Esophagus (tissue), 2 donors: Measurements from ENCODE around the gene CCDC86. TPM values are rescaled to one million over a fixed set of nuclear protein-coding genes. Genes with fewer than 3 reads are reported as not detected.
A peak's percentile ranks its signal among the peaks of the same experiment; 100 is the strongest.

Source experiments
- H3K27ac ChIP-seq, 2 donors: one replicate each; pipeline ENCODE4 v1.5.1; 2013; ENCODE audit warnings: low read depth in 2 of 2, mild to moderate bottlenecking in 2 of 2, inconsistent platforms in 1 of 2, low read length in 1 of 2, moderate library complexity in 1 of 2
- H3K27me3 ChIP-seq, 2 donors: one replicate each; pipeline ENCODE4 v1.6.1; 2013; ENCODE audit warnings: low read length in 2 of 2, control low read depth in 1 of 2, mild to moderate bottlenecking in 1 of 2; ENCODE audit not compliant: insufficient read depth in 2 of 2, control insufficient read depth in 1 of 2
- H3K36me3 ChIP-seq, 2 donors: one replicate each; pipeline ENCODE4 v1.6.1; 2013; ENCODE audit warnings: low read length in 1 of 2; ENCODE audit not compliant: control insufficient read depth in 2 of 2, insufficient read depth in 2 of 2
- H3K4me1 ChIP-seq, 2 donors: one replicate each; pipeline ENCODE4 v1.6.1; 2013; ENCODE audit warnings: low read length in 1 of 2; ENCODE audit not compliant: control insufficient read depth in 2 of 2, insufficient read depth in 2 of 2
- H3K4me3 ChIP-seq, 2 donors: one replicate each; pipeline ENCODE4 v1.5.1; 2013; ENCODE audit warnings: low read length in 2 of 2, mild to moderate bottlenecking in 2 of 2, low read depth in 1 of 2, moderate library complexity in 1 of 2
- H3K9me3 ChIP-seq, 2 donors: one replicate each; pipeline ENCODE4 v1.6.1; 2013; ENCODE audit warnings: mild to moderate bottlenecking in 2 of 2, low read depth in 1 of 2, low read length in 1 of 2, moderate library complexity in 1 of 2; ENCODE audit not compliant: control insufficient read depth in 2 of 2, insufficient read depth in 1 of 2
- WGBS, 2 donors: extraction: QIAGEN DNeasy Blood & Tissue Kit; methylation state at CpG; one replicate each; pipeline ENCODE4 v1.1.7; 2013; 5-methylcytosine and 5-hydroxymethylcytosine counted together
- polyA plus RNA-seq, 2 donors: library from polyadenylated mRNA; stranded (reverse); fragments of 200-250 nt; gene quantifications; one replicate each; pipeline ENCODE4 v1.2.3, GENCODE V29; 2013
- donor health status: healthy with polysubstance abuse.
- donor health status: Bipolar disorder and iron deficiency.

CCDC86 gene
- polyA plus RNA-seq, 2 donors: 9.3 to 18.6 TPM

DNA sequence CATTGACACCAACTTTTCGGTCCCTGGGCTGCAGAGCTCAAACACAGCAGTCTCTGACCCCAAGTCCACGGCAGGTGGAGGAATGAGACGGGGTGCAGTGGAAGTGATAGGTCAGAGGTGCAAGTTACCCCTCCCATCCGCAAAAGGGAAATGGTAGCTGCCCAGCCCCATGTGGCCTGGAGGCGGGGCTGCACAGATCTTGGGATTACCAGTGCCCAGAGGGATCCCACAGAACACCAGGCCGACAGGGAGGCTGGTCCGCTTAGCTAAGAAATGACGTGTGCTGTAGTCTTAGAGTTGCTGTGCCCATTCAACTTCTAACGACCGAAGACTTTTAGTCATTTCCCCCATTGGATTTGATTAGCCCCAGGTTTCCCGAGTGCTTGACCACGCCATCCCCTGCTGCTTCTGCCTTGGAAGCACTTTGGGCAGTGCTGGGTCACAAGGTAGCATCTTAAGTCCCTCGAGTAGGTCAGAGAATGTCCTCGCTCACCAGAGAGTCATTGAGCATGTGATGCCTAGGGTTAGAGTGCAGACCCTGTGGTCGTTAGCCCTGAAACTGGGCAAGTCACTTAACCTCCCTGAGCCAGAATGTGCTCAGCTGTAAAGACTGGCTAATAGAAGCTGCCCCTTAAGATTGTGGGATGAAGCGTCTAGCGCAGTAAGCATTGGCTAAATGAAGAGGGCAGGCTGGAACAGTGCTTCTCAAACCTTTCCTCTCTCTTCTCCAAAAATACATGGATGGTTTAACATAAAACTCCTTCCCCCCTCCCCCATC is 9.6 kb downstream of the CCDC86 start:
- Histone ChIP-seq H3K27ac (no peak overlapping the region), H3K4me1 (no peaks in the 10 kb centered on the region), H3K4me3 (no peak overlapping the region), H3K27me3 (no peaks in the 10 kb centered on the region), H3K36me3 (peaks cover 9 to 46% of the 10 kb centered on the region in 2 donors), H3K9me3 (peaks cover 0 to 8% of the 10 kb centered on the region in 2 donors)
- 89% methylated on average over 17 of the region's 17 CpGs for WGBS, 2 donors

DNA sequence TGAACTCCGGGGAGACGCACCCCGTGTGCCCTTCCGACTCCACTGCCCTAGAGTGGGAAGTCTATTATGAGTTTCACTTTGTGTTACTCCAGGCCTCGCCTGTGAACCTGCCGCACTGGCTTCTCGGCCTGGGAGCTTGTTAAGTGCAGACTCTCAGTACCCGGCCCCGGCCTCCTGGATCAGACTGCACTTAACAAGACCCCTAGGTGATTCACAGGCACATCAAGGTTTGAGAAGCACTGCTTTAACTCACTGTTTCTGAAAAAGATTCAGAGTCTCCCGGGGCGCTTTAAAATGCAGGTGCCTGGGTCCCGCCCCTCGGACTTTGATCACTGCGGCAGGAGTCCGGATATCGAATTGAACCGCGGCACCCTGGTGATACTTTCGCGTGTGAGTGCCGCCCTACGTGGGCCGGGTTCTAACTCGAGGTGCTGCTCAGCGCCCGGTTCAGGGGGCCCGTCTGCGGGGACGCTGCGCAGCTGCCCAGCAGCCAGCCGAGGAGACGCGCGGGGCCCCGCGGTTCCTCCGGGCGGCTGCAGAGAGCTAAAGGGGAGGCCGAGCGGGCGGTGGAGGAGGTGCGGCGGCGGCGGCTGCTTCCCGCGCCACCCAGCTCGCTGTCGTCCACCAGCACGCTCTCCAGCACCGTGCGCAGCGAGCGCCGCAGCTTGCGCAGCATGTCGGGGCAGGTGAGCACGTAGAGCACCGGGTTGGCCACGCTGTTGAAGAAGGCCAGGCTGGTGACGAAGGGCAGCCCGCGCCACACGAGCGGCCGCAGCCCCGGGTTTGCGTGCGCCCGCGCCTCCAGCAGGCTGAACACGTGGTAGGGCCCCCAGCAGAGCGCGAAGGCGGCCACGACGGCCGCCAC is 10.4 kb downstream of the CCDC86 start:
- H3K27me3 ChIP-seq: no peaks in the 10 kb centered on the region

DNA sequence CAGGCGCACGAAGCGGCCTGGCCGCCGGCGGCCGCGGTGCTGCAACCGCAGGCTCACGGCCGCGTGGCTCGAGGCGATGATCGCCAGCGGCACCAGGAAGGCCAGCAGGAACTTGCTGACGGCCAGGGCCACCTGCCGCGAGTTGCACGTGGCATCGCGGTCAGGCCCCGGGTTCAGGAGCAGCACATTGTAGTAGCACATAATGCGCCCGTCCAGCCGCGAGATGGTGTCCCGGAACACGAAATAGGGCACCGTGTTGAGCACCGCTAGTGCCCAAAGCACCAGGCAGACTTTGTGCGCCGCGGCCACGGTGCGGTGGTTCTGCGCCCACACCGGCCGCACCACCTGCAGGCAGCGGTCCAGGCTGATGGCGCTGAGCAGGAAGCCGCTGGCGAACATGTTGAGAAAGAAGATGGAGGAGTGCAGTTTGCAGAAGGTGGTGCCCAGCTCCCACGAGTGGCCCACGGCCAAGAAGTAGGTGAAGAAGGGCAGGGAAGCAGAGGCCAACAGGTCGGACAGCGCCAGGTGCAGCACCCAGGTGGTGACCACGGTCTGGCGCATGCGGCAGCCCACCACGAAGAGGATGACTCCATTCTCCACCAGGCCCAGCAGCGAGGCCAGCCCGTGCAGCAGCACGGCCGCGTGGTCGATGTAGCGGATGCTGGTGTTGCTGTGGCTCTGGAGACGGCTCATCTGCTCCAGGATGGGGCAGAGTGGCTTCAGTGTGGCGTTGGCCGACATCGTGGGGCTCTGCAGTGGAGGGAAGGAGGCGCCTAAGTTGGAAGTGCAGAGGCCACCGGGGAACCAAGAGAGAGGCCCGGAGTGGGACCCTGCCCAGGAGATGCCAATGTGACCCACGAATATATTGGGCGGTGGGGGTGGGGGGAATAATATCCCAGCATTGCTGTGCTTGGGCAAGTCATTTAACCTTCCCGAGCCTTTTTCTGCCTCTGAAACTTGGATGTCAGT is 11.4 kb downstream of the CCDC86 start:
- Histone ChIP-seq H3K36me3 (peaks cover 4 to 39% of the 10 kb centered on the region in 2 donors), H3K9me3 (peaks cover 0 to 8% of the 10 kb centered on the region in 2 donors), H3K27ac (no peak overlapping the region), H3K27me3 (no peaks in the 10 kb centered on the region), H3K4me1 (no peaks in the 10 kb centered on the region), H3K4me3 (no peak overlapping the region)
- 86 to 89% methylated on average over 68 of the region's 68 CpGs for WGBS, 2 donors

More for the DNA sequence above, 10.4 kb downstream of the CCDC86 start:
- Histone ChIP-seq H3K27ac (no peak overlapping the region), H3K36me3 (peaks cover 9 to 46% of the 10 kb centered on the region in 2 donors), H3K4me3 (no peak overlapping the region), H3K9me3 (peaks cover 0 to 8% of the 10 kb centered on the region in 2 donors), H3K4me1 (no peaks in the 10 kb centered on the region)
- WGBS, 2 donors: 53 to 70% methylated on average over 74 to 78 of the region's 78 CpGs

DNA sequence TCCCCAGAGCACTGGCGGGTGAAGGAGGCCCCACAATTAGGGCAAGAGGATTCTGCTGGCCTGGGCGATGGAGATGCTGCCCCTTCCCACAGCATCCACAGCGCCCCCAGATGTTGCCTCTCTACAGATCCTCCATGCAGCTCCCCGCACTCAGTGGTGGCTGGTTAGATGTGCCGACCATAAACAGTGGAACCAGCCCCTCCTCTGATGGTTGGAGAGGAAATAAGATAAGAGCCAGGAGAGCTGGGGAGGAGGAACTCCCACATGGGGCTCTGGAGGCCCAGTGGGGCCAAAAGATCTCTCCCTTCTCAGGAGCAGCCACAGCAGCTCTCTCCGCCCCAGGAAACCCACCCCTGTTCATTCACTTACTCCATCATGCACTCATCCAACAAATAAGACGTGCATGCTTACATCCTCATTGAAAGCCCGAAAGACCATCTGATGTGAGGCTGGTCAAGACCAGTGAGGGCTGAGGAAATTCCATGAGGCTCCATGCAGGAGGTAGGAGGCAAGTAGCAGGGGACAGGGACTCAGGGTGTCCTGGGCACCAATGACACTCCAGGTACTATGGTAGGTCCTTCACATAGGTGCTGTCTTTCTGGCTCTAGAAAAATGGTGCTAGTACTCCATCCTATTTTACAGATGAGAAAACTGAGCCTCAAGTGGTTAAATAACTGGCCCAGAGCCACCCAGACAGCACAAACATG is 12.4 kb downstream of the CCDC86 start:
- H3K27ac ChIP-seq: no peak overlapping the region
- peaks cover 4 to 31% of the 10 kb centered on the region in 2 donors for H3K36me3 ChIP-seq
- H3K4me1 ChIP-seq: no peaks in the 10 kb centered on the region
- no peaks in the 10 kb centered on the region for H3K27me3 ChIP-seq
- WGBS, 2 donors: 80 to 82% methylated on average over 8 of the region's 8 CpGs
- H3K9me3 ChIP-seq: peaks cover 0 to 8% of the 10 kb centered on the region in 2 donors
- H3K4me3 ChIP-seq: no peak overlapping the region

DNA sequence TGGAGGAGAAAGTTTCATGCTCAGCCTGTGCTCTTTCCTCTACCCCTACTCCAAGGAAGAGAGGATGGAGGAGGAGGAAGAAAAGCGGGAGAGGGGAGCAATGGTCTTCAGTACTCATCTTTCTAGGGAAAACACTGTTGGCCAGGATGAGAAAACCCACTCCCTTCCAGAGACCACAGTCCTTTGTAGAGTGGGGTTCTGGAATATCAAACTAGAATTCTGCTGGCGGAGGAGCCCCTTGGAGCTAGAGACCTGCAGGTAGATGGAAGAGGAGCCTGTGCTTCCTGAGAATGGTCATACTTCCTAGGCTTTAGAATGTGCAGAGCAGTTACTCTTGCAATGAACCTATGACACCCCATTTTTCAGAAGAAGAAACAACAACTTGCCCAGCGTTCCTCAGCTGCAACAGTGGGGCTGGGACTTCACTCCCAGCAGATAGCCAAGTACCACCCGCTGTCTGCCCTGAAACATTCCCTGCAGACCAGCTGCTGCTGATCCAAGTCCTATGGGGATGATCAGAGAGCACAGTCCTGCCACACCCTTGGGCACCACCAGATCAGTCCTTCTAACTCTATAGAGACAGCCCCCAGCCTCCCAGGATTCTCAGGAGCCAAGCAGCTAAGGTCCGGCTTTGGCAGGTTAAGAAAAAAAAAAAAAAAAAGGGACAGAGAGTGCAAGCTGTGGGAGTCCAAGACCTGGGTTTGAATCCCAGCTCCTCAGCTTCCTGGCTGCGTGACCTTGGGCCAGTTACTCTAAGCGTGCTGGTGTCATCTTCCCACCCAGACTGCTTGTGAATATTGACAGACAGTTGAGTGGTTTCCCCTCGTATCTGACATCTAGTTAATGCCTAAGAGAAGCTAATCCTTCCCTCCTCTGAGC is 13.2 kb downstream of the CCDC86 start:
- Histone ChIP-seq H3K9me3 (peaks cover 0 to 8% of the 10 kb centered on the region in 2 donors), H3K4me1 (no peaks in the 10 kb centered on the region), H3K27ac (no peak overlapping the region), H3K36me3 (peaks cover 4 to 24% of the 10 kb centered on the region in 2 donors), H3K27me3 (no peaks in the 10 kb centered on the region), H3K4me3 (peak overlapping the region in 1 of 2 donors; percentile 5)
- 47 to 65% methylated on average over 8 of the region's 8 CpGs for WGBS, 2 donors

DNA sequence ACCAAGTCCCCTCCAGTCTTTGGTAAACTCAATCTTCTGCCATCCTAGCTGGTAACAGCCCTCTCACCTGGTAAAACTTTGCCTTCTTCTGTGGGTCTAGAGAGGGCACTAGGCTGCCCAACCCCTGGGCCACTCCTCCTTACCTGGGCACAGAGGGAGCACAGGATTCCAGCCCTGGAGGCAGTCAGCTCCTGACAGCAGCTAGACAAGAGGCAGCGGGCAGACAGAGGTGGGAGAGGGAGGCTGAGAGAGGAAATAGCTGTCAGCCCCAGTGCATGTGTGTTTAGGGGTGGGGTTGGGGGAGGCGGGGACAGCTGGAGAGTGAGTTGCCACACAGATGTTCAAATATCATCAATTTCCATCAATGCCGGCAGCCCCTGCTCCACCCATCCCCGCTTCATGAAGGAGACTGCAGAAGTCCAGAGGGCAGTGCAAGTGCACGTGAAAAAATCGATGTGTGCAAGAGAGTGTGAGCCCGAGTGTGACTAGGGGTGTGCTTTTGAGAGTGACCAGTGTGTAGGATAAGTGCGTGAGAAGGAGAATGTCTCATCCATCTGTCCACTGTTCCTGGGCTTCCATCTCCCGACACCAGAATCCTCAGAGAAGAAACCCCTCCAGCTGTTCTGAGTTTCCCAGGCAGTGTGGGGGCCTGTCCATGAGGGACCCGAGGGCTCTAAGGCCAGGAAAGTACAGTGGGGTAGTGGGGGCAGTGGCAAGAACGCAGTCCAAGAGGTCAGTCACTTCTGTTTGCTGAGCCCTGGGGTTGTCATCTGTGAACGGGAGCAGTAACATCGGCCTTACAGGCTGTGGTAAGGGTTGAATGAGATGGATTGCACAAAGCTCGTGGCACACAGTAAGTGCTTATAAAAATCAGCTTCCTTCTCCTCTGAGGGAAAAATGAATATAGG is 14.1 kb downstream of the CCDC86 start, which contains the start of gene PTGDR2:
Gene PTGDR2, minus strand, starts transcription at position 225 of the 908 bp plus-strand sequence. CDS start 2,228 bp downstream, outside the sequence.
- WGBS, 2 donors: 43 to 50% methylated on average over 14 of the region's 14 CpGs
- H3K4me1 ChIP-seq: no peaks in the 10 kb centered on the region
- no peaks in the 10 kb centered on the region for H3K27me3 ChIP-seq
- peaks cover 0 to 8% of the 10 kb centered on the region in 2 donors for H3K9me3 ChIP-seq
- peaks cover 0 to 16% of the 10 kb centered on the region in 2 donors for H3K36me3 ChIP-seq
- no peak within 1 kb of the TSS for H3K27ac ChIP-seq
- peak within 1 kb of the TSS in 1 of 2 donors; percentile 5 for H3K4me3 ChIP-seq

DNA sequence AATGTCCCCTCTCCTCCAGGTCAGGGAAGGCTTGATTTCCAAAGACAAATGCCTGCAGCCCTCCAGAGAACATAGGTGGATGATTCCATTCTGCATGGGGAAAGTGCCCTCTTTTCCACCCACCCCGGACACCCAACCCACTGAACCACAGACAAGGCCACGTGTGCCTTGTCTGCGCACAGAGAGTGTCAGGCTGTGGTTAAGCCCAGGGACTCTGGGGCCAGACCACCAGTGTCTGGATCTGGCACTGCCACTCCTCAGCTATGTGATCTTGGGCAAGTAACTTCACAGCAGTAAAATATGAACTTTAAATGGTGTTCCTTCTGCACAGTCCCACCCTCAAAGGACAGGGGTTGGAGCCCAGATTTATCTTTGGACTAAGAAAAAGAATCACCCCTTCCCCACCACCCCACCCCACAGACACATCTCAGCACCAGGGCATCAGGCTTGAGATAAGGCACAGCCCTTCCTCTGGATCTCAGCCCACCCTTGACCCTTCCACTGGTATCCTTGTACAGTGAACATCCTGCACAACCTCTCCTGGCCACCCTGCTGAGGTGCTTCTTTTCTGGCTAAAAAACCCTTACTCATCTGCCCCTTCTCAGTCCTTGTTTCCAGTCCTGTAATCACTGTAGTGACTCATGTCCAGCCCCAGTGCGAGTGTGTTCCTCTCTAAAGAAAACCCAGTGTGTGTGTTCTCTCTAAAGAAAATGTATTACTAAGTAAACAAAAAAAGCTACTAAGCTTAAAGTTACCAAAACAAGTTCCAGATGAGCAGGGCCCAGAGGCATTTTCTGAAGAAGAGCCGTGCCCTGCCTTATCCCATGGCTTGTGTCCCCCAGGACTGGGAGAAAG is 15.7 kb downstream of the CCDC86 start:
- H3K27ac ChIP-seq: no peak overlapping the region
- WGBS, 2 donors: 70 to 83% methylated on average over 5 of the region's 5 CpGs

More for the DNA sequence above, 15.7 kb downstream of the CCDC86 start:
- Histone ChIP-seq H3K9me3 (peaks cover 0 to 2% of the 10 kb centered on the region in 2 donors), H3K4me1 (no peaks in the 10 kb centered on the region), H3K36me3 (peaks cover 0 to 6% of the 10 kb centered on the region in 2 donors), H3K27me3 (no peaks in the 10 kb centered on the region), H3K4me3 (no peak overlapping the region)
